Panc1 (cell line): Measurements from ENCODE around the gene DEPP1. TPM values are rescaled to one million over a fixed set of nuclear protein-coding genes. Genes with fewer than 3 reads are reported as not detected.

ENCODE experiments used
- ATAC-seq: fragments of 200-7000 bp; cut with Tn5 transposase; 2 replicates; pipeline ENCODE4 v1.9.1; 2020; ENCODE audit warnings: mild to moderate bottlenecking, moderate library complexity
- BruUV-seq: library from RNA; stranded (reverse); fragments of 400-500 nt; replicated peaks from 2 replicates; lab custom pipeline; 2021; lab: Mats Ljungman, UMichigan
- CTCF ChIA-PET: fragments of 300-600 bp; sonication (Branson Sonifier 250); formaldehyde crosslinking; loops from one replicate; lab custom pipeline; 2022; ENCODE audit warnings: antibody characterized with exemption; lab: Charles Lee
- POLR2A ChIA-PET: fragments of 300-600 bp; sonication (Branson Sonifier 250); formaldehyde crosslinking; loops from one replicate; lab custom pipeline; 2022; ENCODE audit warnings: antibody characterized with exemption; lab: Charles Lee
- DNase-seq: peaks from one replicate; pipeline ENCODE4 v3.0.0-alpha.2; 2010; ENCODE audit warnings: low read depth, low spot score
- H3K27ac ChIP-seq: 2 replicates; pipeline ENCODE4 v1.5.1; 2011; ENCODE audit warnings: mild to moderate bottlenecking, low read length, inconsistent platforms
- H3K27me3 ChIP-seq: fragments of 200-500 bp; sonication (Bioruptor generic); 2 replicates; pipeline ENCODE4 v1.6.0; 2014; ENCODE audit warnings: low read length, inconsistent platforms; ENCODE audit not compliant: control insufficient read depth, insufficient read depth
- H3K36me3 ChIP-seq: fragments of 200-500 bp; sonication (Bioruptor generic); 2 replicates; pipeline ENCODE4 v1.5.1; 2014; ENCODE audit warnings: inconsistent platforms, mild to moderate bottlenecking, low read length, moderate library complexity; ENCODE audit not compliant: control insufficient read depth, insufficient read depth
- H3K4me1 ChIP-seq: 2 replicates; pipeline ENCODE4 v1.5.1; 2011; ENCODE audit warnings: inconsistent platforms, mild to moderate bottlenecking, low read length, moderate library complexity; ENCODE audit not compliant: control insufficient read depth, insufficient read depth
- H3K4me3 ChIP-seq, 2 experiments: 2 replicates each; pipeline ENCODE4 v1.5.1; 2011 to 2012; ENCODE audit warnings: low read depth in 2 of 2, low read length in 2 of 2, mild to moderate bottlenecking in 2 of 2, inconsistent platforms in 1 of 2, moderate library complexity in 1 of 2
- H3K9me3 ChIP-seq: fragments of 200-500 bp; sonication (Bioruptor generic); 2 replicates; pipeline ENCODE4 v1.5.1; 2014; ENCODE audit warnings: low read depth, mild to moderate bottlenecking, inconsistent platforms, low read length, moderate library complexity; ENCODE audit not compliant: control insufficient read depth, insufficient read depth
- POLR2AphosphoS5 ChIP-seq: IDR thresholded peaks from 2 replicates; pipeline ENCODE4 v1.6.1; 2012; ENCODE audit warnings: mild to moderate bottlenecking, low read depth, low read length, moderate library complexity
- SIN3A ChIP-seq: IDR thresholded peaks from 2 replicates; pipeline ENCODE4 v1.6.1; 2012; ENCODE audit warnings: low read depth, mild to moderate bottlenecking, low read length, moderate library complexity, borderline replicate concordance; ENCODE audit not compliant: insufficient read depth
- TCF7L2 ChIP-seq: IDR thresholded peaks from 2 replicates; pipeline ENCODE4 v1.6.1; 2011; ENCODE audit warnings: mild to moderate bottlenecking, low read depth, low read length, inconsistent platforms
- in situ Hi-C: cut with HindIII; loops from 2 replicates; pipeline ENCODE4 v1.10.0; 2016; ENCODE audit warnings: low sequenced_read_pairs, low pct_unique_long_range_greater_than_20kb
- intact Hi-C: fragments of 100-400 bp; cut with micrococcal nuclease; formaldehyde crosslinking; loops from one replicate; pipeline ENCODE4 v1.10.0; 2022; ENCODE audit not compliant: unreplicated experiment
- total RNA-seq: library from RNA; stranded (reverse); gene quantifications from one replicate; pipeline ENCODE4 v1.2.1, GENCODE V29; 2021; ENCODE audit not compliant: unreplicated experiment
- TF ChIP-seq, protein P1 (sequence below): fragments of 450-650 bp; IDR thresholded peaks from 2 replicates; pipeline ENCODE4 v1.5.1; 2017; ENCODE audit warnings: mild to moderate bottlenecking
- TF ChIP-seq, protein P2 (sequence below), 2 experiments: IDR thresholded peaks; 2 replicates each; pipeline ENCODE4 v1.6.1; 2011 to 2012; ENCODE audit warnings: low read depth in 2 of 2, control low read depth in 1 of 2, low read length in 1 of 2, mild to moderate bottlenecking in 1 of 2, moderate library complexity in 1 of 2; ENCODE audit not compliant: insufficient read depth in 1 of 2

DEPP1 gene
- total RNA-seq, 1 experiment from 2014 or later, result 16.6 TPM

DNA sequence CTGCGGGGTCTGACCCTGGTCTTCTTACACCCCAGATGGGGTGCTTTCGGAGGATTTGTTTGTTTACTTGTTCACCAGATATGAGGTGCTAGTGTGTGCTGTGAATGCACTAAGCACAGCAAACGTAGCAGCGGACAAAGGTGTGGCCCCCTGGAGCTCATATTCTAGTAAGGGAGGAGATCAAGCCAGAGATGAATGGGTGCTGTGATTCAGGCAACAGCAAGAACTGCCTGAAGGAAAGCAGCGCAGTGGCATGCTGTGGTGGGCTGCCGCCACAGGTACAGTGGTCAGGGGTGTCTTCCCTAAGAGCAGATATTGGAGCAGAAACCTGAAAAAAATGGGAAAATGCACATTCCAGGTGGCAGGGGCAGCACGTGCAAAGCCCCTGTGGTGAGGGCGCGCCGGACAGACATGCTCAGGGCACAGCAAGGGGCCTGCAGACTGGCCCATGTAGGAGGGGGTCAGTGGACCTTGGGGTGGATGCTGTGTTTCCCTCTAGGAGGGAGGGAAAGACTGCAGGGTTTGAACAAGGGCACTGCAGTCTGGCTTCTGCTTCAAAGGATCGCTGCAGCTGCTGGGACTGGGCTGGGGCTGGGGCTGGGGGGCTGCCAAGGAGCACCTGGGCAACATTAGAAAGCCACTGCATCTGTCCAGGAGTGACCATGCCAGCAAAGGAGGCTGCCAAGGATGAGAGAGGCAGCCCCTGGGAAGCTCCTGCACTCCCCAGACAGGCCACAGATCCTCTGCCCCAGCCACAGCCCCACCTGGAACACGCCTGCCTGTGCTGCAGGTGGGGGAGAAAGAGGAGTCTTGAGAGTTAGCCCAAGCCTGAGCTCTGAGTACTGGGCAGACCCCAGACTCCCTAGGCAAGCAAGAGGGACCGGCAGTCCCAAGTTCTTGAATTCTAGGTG is 927 bp upstream of the DEPP1 start:
- DNase-seq (no peak), ATAC-seq (no peak)
- peak overlapping the region in 1 of 2 experiments; percentile 83; a peak in 2 of 4 replicates for H3K4me3 ChIP-seq
- BruUV-seq, result no TSS peak
- H3K36me3 ChIP-seq, result no peaks in the 10 kb centered on the region
- in situ Hi-C loops (no loop called here), intact Hi-C loops (no loop called here)
- TF ChIP-seq TCF7L2 (no peak), POLR2AphosphoS5 (no peak)
- TF ChIP-seq, protein P1, sequence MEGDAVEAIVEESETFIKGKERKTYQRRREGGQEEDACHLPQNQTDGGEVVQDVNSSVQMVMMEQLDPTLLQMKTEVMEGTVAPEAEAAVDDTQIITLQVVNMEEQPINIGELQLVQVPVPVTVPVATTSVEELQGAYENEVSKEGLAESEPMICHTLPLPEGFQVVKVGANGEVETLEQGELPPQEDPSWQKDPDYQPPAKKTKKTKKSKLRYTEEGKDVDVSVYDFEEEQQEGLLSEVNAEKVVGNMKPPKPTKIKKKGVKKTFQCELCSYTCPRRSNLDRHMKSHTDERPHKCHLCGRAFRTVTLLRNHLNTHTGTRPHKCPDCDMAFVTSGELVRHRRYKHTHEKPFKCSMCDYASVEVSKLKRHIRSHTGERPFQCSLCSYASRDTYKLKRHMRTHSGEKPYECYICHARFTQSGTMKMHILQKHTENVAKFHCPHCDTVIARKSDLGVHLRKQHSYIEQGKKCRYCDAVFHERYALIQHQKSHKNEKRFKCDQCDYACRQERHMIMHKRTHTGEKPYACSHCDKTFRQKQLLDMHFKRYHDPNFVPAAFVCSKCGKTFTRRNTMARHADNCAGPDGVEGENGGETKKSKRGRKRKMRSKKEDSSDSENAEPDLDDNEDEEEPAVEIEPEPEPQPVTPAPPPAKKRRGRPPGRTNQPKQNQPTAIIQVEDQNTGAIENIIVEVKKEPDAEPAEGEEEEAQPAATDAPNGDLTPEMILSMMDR, result no peak
- TF ChIP-seq, protein P2, sequence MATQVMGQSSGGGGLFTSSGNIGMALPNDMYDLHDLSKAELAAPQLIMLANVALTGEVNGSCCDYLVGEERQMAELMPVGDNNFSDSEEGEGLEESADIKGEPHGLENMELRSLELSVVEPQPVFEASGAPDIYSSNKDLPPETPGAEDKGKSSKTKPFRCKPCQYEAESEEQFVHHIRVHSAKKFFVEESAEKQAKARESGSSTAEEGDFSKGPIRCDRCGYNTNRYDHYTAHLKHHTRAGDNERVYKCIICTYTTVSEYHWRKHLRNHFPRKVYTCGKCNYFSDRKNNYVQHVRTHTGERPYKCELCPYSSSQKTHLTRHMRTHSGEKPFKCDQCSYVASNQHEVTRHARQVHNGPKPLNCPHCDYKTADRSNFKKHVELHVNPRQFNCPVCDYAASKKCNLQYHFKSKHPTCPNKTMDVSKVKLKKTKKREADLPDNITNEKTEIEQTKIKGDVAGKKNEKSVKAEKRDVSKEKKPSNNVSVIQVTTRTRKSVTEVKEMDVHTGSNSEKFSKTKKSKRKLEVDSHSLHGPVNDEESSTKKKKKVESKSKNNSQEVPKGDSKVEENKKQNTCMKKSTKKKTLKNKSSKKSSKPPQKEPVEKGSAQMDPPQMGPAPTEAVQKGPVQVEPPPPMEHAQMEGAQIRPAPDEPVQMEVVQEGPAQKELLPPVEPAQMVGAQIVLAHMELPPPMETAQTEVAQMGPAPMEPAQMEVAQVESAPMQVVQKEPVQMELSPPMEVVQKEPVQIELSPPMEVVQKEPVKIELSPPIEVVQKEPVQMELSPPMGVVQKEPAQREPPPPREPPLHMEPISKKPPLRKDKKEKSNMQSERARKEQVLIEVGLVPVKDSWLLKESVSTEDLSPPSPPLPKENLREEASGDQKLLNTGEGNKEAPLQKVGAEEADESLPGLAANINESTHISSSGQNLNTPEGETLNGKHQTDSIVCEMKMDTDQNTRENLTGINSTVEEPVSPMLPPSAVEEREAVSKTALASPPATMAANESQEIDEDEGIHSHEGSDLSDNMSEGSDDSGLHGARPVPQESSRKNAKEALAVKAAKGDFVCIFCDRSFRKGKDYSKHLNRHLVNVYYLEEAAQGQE (IDR thresholded peaks at IDR 0.05; ENCODE audit: insufficient read depth in 1 of 2, low read depth in 2 of 2, low read length in 1 of 2), result no peak
- ChIA-PET POLR2A (no interaction called here), CTCF (interaction anchor here (0.6 to 1.4 kb wide), 3 partner anchors 13 to 281 kb away, joined by 3 to 4 read pairs (median 4); no protein-coding TSS in a partner anchor)
- peaks cover 75% of the 10 kb centered on the region for H3K4me1 ChIP-seq
- no peaks in the 10 kb centered on the region for H3K27me3 ChIP-seq
- peak overlapping the region; percentile 92 for H3K27ac ChIP-seq
- H3K9me3 ChIP-seq, result no peaks in the 10 kb centered on the region

DNA sequence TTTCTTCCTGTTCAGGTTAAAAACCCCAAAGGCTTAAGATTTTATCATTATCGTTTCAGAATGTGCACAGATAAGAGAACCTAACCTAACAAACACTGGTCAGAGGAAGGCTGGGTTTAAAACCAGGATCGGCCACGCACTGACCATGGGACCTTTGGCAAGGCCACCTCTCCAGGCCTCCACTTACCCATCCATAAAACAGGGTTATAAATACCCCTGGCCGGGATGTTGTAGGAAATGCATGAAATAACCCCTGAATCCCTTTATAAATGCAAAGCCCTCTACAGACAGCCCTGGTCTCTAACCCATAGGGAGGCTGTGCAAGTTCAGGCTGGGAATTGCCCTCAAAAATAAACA is 418 bp downstream of the DEPP1 start:
- Histone ChIP-seq H3K4me1 (peaks cover 86% of the 10 kb centered on the region), H3K27ac (peak overlapping the region; percentile 76), H3K9me3 (no peaks in the 10 kb centered on the region), H3K27me3 (no peaks in the 10 kb centered on the region), H3K36me3 (no peaks in the 10 kb centered on the region), H3K4me3 (peak overlapping the region; percentile 38 to 83)
- intact Hi-C loops (no loop called here), in situ Hi-C loops (no loop called here)
- TSS peak; percentile 92 for BruUV-seq
- TF ChIP-seq, protein P2 (IDR thresholded peaks at IDR 0.05; ENCODE audit: insufficient read depth in 1 of 2, low read depth in 2 of 2, low read length in 1 of 2), result no peak
- no peak for TF ChIP-seq POLR2AphosphoS5
- TF ChIP-seq, protein P1, result no peak
- TF ChIP-seq TCF7L2, result no peak
- no peak for TF ChIP-seq SIN3A
- DNase-seq, result no peak
- ChIA-PET POLR2A (no interaction called here), CTCF (interaction anchor here (1.4 kb wide), 1 partner anchor 45 kb away, joined by 4 read pairs; no protein-coding TSS in a partner anchor)
- ATAC-seq, result no peak
